Fibroblast of upper back skin (primary cell): ENCODE data around the gene PHF13.

Source experiments
- DNase-seq: peaks from one replicate; pipeline ENCODE4 v3.0.0-alpha.2; 2013

The PHF13 gene

DNA sequence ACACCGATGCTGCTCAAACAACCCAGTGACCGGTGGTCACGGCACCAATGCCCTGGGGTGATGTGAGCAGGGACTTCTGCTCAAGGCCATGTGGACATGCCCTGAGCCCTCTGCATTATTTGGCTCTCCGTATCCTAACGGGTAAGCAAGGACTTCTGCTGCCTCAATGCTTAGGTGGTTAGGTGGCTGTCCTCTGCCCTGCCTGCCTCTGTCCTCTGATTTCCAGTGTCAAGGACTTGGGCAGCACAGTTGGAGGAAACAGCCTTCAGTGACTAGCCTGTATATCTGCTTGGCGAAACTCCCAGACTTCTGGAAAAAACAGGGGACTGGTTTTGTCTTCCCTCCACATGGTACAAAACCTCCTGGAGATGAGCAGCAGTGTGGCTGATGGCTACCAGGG, 53.6 kb downstream of the PHF13 start:
- DNase-seq = no peak

DNA sequence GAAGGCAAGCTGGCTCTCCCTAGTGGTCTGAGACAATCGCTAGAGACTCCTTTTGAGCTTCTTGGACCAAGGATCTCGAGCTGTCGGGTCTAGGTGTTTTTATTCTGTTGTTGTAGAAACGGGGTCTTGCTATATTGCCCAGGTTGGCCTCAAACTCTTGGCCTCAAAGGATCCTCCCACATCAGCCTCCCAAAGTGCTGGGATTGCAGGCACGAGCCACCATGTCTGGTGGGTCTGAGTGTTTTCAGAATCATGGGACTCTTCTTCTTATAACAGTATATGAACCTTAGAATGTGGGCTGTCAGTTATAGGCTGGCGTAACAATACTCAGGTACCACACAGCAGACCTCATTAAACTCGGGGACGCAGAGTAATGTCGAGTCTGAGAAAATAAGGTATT, 55.0 kb downstream of the PHF13 start:
- no peak for DNase-seq

DNA sequence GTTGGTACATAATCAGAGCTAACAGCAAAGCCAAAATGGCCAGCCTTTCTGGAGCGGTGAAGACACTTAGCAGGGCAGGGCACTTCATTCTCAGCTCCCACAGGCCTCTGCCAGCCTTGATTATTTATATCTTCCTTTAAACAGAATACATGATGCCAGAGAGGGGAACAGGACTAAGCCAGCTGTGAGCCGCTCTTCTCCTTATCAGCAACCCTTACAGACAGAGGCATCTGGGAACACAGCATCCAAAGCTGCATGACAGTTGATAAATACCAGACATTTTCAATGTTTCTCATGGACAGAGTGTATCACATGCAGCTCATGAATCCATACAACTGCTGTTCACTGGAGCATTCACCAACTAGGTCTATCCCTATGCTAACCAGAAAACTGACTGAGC, 59.0 kb downstream of the PHF13 start:
- no peak for DNase-seq
